ENCODE data around the gene AGBL3. TPM values are rescaled to one million over a fixed set of nuclear protein-coding genes. Genes with fewer than 3 reads are reported as not detected.
A peak's percentile ranks its signal among the peaks of the same experiment; 100 is the strongest.

AGBL3 gene
- total RNA-seq, 1 donor from 2014 or later, result 1.5 TPM

DNA sequence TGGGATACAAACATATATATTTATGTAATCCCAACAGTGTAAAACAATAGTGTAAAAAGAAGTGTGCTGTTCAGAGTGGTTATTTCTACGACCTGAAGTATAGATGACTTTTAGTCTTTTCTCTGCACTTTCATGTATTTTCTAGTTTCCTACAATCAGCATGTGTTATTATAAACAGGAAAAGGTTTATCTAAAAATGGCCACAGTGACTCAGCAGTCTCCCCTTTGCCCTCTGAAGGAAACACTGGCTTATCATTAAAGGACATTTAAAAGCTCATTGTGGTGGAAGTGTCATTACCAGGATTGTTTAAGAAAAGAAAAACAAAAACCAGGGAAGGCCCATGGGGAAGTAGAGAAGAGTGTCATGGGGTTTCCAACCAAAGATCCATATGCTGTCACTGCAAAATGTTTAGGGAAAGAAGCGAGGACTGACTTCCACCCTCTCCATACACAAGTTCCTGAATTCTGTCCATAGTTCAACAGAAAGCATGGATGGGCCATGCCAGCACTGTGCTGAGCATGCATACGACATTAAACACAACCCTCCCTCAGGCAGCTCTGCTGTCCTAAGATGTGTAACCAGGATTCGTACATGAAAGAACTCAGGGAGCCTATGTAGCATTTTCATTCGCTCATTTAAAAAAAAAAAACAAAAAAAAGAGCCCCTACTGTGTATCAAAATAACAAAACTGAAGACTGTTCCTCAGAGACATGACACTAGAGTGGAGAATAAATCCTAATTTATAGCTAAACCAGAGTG lies 174.0 kb downstream of the AGBL3 start:
- intact Hi-C loops (cut with micrococcal nuclease), result loop anchor here (1.0 kb wide), 2 partner anchors 9 to 12 kb away; partner anchors contain the start of gene TMEM140
- DNase-seq (ENCODE audit: low spot score), result no peak
- Mint-ChIP-seq H3K4me3 (peak overlapping the region; percentile 47), H3K9me3 (peaks cover 37% of the 10 kb centered on the region), H3K27me3 (ENCODE audit: insufficient read depth) (no peaks in the 10 kb centered on the region), H3K4me1 (ENCODE audit: low read depth) (peaks cover 38% of the 10 kb centered on the region), H3K36me3 (ENCODE audit: low read depth) (peaks cover 77% of the 10 kb centered on the region), H3K27ac (peak overlapping the region; percentile 94)

DNA sequence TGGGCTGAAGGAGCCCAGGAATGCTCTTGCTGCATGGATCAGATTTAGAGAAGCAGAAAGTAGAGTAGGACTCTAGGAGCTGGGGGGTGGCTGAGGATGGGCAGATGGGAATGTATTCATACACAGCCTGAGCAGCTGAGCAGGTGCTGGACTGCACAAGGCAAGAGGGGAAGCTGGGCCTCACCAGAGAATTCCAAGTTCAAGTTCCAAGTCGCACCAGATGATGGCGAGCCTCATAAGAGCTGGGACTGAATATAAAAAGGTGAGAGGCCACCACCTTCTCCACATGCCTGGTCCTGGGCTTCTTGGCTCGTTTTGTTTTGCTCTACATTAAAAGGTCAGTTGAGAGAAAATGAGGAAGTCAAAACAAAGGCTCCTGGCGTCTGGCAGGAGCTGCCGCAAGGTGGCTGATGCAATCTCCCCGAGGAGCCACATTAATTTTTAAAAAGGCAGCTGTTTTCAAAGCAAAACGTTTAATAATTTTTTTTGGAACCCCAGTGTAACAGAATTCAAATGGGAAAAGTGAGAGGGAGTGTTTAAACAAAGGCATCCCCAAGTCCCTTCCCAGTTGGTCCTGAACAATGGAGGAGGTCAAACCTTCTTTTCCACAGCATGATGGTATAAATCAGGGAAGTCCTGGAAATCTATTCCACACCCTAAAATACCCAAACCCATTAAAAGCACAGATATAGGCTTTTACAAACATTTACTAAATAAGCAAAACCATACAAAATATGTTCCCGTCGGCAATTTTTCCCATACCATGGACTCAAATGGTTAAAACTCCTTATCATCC lies 174.7 kb downstream of the AGBL3 start:
- no peak for DNase-seq (ENCODE audit: low spot score)
- H3K27ac Mint-ChIP-seq, result peak overlapping the region; percentile 94
- H3K4me1 Mint-ChIP-seq (ENCODE audit: low read depth), result peaks cover 38% of the 10 kb centered on the region
- peaks cover 29% of the 10 kb centered on the region for H3K9me3 Mint-ChIP-seq
- no peak overlapping the region for H3K4me3 Mint-ChIP-seq
- peaks cover 75% of the 10 kb centered on the region for H3K36me3 Mint-ChIP-seq (ENCODE audit: low read depth)
- intact Hi-C loops (cut with micrococcal nuclease), result loop anchor here (1.0 kb wide), 2 partner anchors 8 to 13 kb away; partner anchors contain the start of gene TMEM140
- H3K27me3 Mint-ChIP-seq (ENCODE audit: insufficient read depth), result no peaks in the 10 kb centered on the region

DNA sequence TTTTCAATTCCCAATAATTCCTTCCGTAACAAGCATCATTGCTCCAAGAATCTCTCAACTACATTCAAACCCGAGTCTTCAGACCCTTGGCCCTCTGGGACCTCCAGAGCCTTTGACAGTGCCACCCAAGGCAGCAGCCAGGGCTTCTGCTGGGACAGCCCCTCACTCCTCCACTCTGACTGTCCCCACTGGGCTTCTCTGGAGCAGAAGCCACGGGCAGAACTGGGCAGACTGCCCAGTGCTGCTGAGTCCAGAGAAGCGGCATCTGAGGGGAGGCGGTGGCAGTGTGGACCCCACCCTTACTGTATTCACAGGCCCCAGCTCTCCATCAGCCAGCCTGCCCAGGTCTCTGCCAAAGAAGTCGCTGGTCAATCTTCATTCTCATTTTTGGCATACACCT lies 175.4 kb downstream of the AGBL3 start:
- H3K4me3 Mint-ChIP-seq, result no peak overlapping the region
- intact Hi-C loops (cut with micrococcal nuclease), result no loop called here
- peaks cover 23% of the 10 kb centered on the region for H3K9me3 Mint-ChIP-seq
- no peak overlapping the region for H3K27ac Mint-ChIP-seq
- H3K27me3 Mint-ChIP-seq (ENCODE audit: insufficient read depth), result no peaks in the 10 kb centered on the region
- DNase-seq (ENCODE audit: low spot score), result no peak
- peaks cover 71% of the 10 kb centered on the region for H3K36me3 Mint-ChIP-seq (ENCODE audit: low read depth)
- peaks cover 43% of the 10 kb centered on the region for H3K4me1 Mint-ChIP-seq (ENCODE audit: low read depth)

DNA sequence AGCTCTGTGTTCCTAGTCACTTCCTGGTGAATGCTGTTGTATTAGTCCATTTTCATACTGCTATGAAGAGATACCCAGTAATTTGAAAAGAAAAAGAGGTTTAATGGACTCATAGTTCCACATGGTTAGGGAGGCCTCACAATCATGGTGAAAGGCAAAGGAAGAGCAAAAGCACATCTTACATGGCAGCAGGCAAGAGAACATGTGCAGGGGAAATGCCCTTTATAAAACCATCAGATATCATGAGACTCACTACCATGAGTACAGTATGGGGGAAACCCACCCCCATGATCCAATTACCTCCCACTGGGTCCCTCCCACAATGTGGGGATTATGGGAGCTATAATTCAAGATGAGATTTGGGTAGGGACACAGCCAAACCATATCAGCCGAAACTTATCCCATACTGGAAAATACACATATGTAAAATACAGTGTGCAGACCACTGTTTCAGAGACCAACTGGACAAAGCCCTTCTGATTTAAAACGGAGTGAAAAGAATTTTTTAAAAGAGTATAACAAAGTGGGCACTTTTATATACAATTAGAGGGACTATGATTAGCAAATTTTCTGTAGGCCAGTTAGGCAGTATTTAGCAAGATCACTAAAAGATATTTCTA lies 176.2 kb downstream of the AGBL3 start:
- Mint-ChIP-seq H3K27ac (peak overlapping the region; percentile 29), H3K27me3 (ENCODE audit: insufficient read depth) (no peaks in the 10 kb centered on the region), H3K9me3 (peaks cover 16% of the 10 kb centered on the region), H3K36me3 (ENCODE audit: low read depth) (peaks cover 69% of the 10 kb centered on the region), H3K4me3 (no peak overlapping the region), H3K4me1 (ENCODE audit: low read depth) (peaks cover 44% of the 10 kb centered on the region)
- DNase-seq (ENCODE audit: low spot score), result no peak
- intact Hi-C loops (cut with micrococcal nuclease), result no loop called here

DNA sequence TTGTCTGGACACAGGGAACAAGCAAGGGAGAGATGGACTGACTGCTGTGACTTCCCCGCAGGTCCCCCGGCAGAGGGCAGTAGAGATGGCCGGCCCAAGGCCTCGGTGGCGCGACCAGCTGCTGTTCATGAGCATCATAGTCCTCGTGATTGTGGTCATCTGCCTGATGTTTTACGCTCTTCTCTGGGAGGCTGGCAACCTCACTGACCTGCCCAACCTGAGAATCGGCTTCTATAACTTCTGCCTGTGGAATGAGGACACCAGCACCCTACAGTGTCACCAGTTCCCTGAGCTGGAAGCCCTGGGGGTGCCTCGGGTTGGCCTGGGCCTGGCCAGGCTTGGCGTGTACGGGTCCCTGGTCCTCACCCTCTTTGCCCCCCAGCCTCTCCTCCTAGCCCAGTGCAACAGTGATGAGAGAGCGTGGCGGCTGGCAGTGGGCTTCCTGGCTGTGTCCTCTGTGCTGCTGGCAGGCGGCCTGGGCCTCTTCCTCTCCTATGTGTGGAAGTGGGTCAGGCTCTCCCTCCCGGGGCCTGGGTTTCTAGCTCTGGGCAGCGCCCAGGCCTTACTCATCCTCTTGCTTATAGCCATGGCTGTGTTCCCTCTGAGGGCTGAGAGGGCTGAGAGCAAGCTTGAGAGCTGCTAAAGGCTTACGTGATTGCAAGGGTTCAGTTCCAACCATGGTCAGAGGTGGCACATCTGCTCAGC lies 178.2 kb downstream of the AGBL3 start:
- intact Hi-C loops (cut with micrococcal nuclease), result no loop called here
- H3K27me3 Mint-ChIP-seq (ENCODE audit: insufficient read depth), result no peaks in the 10 kb centered on the region
- peaks cover 72% of the 10 kb centered on the region for H3K36me3 Mint-ChIP-seq (ENCODE audit: low read depth)
- no peak overlapping the region for H3K4me3 Mint-ChIP-seq
- H3K27ac Mint-ChIP-seq, result peak overlapping the region; percentile 44
- no peak for DNase-seq (ENCODE audit: low spot score)
- peaks cover 50% of the 10 kb centered on the region for H3K4me1 Mint-ChIP-seq (ENCODE audit: low read depth)
- peaks cover 16% of the 10 kb centered on the region for H3K9me3 Mint-ChIP-seq

DNA sequence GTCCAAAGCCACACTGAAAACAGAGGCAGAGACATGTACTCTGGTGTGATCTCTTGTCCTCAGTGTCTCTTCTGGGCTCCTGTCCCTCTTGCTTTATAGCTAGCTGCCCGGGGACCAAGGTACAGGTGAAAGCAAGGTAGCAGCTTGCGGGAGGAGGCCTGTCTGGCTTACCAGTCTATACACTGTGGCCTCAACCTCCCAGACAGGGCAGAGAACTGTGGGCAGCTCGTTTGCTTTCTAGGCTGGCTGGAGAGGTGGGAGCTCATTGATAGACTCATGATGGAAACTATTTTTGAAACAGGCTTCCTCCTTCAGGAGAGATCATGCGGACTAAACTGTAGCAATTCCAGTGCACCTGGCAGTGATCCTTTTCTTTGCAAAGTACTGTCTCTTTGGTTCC lies 179.6 kb downstream of the AGBL3 start:
- Mint-ChIP-seq H3K36me3 (ENCODE audit: low read depth) (peaks cover 65% of the 10 kb centered on the region), H3K4me3 (no peak overlapping the region), H3K27me3 (ENCODE audit: insufficient read depth) (no peaks in the 10 kb centered on the region), H3K9me3 (peaks cover 12% of the 10 kb centered on the region), H3K4me1 (ENCODE audit: low read depth) (peaks cover 41% of the 10 kb centered on the region), H3K27ac (no peak overlapping the region)
- intact Hi-C loops (cut with micrococcal nuclease), result no loop called here
- no peak for DNase-seq (ENCODE audit: low spot score)

DNA sequence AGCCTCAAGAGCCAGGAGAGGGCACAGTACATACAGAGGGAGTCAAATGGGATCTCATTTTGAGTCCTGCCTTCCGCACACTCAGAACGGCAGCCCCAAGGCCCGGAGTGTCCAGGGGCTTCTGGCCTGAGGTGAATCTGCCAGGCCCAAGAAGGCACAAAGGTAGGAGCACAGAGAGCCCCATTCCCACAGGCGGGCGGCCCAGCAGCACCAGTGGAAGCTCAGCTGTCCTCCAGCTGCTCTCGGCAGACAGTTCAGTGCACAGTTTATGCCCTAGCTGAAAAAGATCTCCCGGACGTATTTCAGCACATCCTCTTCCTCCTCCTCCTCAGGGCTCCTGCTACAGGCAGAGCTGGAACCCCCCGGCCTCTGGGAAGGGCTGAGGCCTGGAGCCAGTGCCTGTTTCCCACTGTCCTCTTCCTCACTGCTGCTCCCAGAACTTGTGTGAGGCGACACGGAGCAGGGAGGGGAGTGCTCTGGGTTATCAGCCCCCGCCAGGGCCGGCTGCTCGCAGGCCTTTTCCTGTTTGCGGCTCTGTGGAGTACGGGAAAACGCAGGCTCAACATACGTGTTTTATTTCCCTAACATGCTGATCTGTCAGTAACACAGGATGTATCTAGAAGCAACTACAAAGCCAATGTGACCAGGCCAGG lies 180.2 kb downstream of the AGBL3 start:
- Mint-ChIP-seq H3K4me1 (ENCODE audit: low read depth) (peaks cover 38% of the 10 kb centered on the region), H3K4me3 (no peak overlapping the region), H3K27me3 (ENCODE audit: insufficient read depth) (no peaks in the 10 kb centered on the region), H3K27ac (peak overlapping the region; percentile 61), H3K36me3 (ENCODE audit: low read depth) (peaks cover 59% of the 10 kb centered on the region), H3K9me3 (peaks cover 12% of the 10 kb centered on the region)
- intact Hi-C loops (cut with micrococcal nuclease), result no loop called here
- no peak for DNase-seq (ENCODE audit: low spot score)

DNA sequence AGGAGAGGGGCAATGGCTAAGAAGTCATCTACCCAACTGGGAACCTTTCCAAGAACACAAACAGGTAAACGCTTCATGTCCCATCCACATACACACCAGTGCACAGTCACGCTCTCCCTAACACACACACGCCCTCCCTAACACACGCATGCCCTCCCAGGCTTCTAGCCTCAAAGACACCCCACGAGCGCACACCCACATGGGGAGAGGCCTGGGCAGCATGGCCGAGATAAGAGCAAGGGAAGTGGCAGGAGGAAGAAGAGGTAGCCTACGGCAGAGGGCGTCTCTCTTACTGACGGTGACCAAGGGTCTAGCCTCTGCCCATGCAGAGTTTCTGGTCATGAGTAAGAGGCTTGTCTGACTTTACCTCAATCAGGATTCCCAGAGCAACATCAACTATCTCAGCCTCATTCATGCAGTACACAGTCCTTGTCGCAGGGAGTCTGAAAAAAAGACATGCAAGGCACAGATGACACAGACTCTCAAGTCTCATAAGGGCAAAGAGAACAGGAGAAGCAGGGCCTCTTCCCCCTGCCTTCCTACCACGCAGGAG lies 181.1 kb downstream of the AGBL3 start:
- intact Hi-C loops (cut with micrococcal nuclease), result no loop called here
- H3K27ac Mint-ChIP-seq, result peak overlapping the region; percentile 62
- H3K27me3 Mint-ChIP-seq (ENCODE audit: insufficient read depth), result no peaks in the 10 kb centered on the region
- peaks cover 49% of the 10 kb centered on the region for H3K36me3 Mint-ChIP-seq (ENCODE audit: low read depth)
- peaks cover 6% of the 10 kb centered on the region for H3K9me3 Mint-ChIP-seq
- H3K4me1 Mint-ChIP-seq (ENCODE audit: low read depth), result peaks cover 38% of the 10 kb centered on the region
- no peak for DNase-seq (ENCODE audit: low spot score)
- peak overlapping the region; percentile 52 for H3K4me3 Mint-ChIP-seq

DNA sequence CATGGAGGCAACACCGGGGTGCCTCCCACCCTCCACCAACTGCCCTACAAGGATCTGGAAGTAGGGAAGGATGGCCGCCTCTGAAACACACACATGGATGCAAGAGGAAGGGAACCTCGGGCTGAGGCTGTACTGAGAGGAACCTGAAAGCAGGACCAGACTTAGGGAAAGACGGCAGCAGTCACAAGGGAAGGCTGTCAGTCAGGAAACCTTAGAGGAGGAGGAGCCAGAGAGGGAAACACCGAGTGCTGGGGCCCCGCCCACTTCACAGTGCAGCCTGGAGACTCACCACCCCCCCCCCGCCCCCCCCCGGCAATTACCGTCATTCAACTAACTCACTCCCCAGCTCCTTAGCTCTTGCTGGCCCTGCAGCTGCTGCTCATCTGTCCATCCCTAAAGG lies 181.7 kb downstream of the AGBL3 start:
- Mint-ChIP-seq H3K4me1 (ENCODE audit: low read depth) (peaks cover 38% of the 10 kb centered on the region), H3K27ac (peak overlapping the region; percentile 62), H3K4me3 (peak overlapping the region; percentile 95), H3K36me3 (ENCODE audit: low read depth) (peaks cover 43% of the 10 kb centered on the region), H3K27me3 (ENCODE audit: insufficient read depth) (no peaks in the 10 kb centered on the region), H3K9me3 (peaks cover under 1% of the 10 kb centered on the region)
- no peak for DNase-seq (ENCODE audit: low spot score)
- intact Hi-C loops (cut with micrococcal nuclease), result no loop called here

DNA sequence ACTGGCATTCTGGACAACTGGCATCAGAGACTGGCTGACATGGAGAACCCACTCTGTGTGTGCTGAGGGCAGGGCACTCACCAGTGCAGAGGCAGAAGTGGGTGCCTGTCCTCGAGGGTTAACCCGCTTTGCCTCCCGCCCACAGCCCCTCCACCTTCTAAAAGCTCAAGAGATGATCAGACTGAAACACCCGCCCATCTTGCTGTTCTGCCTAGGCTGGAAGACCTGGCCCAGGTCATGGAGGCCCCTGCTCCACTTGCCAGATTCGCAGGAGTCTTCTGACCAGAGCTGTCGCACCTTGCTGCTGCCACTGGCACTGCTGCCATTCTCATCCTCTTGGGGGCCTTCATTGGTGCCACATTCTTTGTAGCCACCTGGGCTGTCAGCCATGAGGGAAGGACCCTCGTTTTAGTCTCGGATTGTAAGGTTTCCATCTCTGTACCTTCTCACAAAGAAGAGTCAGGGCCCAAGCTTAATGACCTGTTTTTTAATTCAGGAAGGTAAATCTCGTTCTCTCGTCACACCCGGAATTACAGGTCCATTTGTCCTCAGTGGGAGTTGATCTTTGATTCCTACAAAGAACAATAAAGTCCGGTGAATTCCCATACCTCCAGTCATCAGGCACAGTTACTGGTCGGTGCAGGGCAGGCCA lies 182.3 kb downstream of the AGBL3 start:
- no peak for DNase-seq (ENCODE audit: low spot score)
- peaks cover 43% of the 10 kb centered on the region for H3K36me3 Mint-ChIP-seq (ENCODE audit: low read depth)
- peak overlapping the region; percentile 96 for H3K27ac Mint-ChIP-seq
- no peaks in the 10 kb centered on the region for H3K9me3 Mint-ChIP-seq
- intact Hi-C loops (cut with micrococcal nuclease), result loop anchor here (1.0 kb wide), 1 partner anchor 8 kb away; no protein-coding TSS in a partner anchor
- no peaks in the 10 kb centered on the region for H3K27me3 Mint-ChIP-seq (ENCODE audit: insufficient read depth)
- peaks cover 38% of the 10 kb centered on the region for H3K4me1 Mint-ChIP-seq (ENCODE audit: low read depth)
- peak overlapping the region; percentile 95 for H3K4me3 Mint-ChIP-seq

DNA sequence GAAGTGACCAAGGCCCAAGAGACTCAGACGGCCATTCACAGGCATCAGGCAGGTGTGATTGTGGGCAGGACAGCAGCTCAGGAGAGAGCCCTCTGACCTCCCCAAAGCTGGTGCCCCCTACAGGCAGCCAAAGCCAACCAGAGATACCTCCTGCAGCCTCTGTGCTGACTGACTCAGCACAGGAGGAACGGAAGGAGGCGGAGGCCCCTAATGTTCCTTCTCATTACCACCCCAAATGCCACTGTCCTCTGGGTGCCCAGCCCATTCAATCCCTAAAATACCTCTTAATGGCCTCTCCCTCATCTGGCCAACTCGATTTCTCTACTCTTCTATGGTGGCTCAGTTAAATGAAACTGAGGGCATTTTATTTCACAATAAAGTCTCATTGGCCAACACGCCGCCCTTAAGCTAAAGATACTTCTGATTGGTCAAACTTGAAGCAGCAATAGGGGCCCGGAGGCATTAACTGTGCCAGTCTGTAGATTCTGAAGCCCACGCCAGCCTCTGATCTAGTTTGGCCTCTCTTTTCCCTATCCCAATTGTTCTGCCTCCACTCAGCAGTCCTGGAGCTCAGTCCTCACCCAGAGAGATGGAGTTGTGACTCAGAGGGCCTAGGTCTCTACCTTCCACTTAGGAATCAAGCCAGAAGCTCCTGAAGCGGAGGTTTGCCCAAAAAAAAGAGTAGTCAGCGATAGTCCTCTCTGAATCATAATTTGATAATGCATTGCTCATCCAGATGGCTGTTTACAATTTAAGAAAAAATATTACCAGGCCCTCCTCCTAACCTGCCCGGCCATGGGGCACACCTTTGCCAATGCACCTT lies 183.0 kb downstream of the AGBL3 start:
- peaks cover 38% of the 10 kb centered on the region for H3K4me1 Mint-ChIP-seq (ENCODE audit: low read depth)
- H3K27me3 Mint-ChIP-seq (ENCODE audit: insufficient read depth), result no peaks in the 10 kb centered on the region
- H3K9me3 Mint-ChIP-seq, result no peaks in the 10 kb centered on the region
- DNase-seq (ENCODE audit: low spot score), result peak; percentile 38
- H3K27ac Mint-ChIP-seq, result peak overlapping the region; percentile 96
- intact Hi-C loops (cut with micrococcal nuclease), result loop anchor here (1.0 kb wide), 1 partner anchor 9 kb away; no protein-coding TSS in a partner anchor
- peak overlapping the region; percentile 95 for H3K4me3 Mint-ChIP-seq
- peaks cover 37% of the 10 kb centered on the region for H3K36me3 Mint-ChIP-seq (ENCODE audit: low read depth)
